ACC112 (cell line): ENCODE data around the gene ITPKB.

Source experiments
- H2AFZ ChIP-seq: fragments of 200-600 bp; sonication (generic); one replicate; pipeline ENCODE4 v1.6.0; 2017; ENCODE audit warnings: antibody characterized with exemption, low read length; ENCODE audit not compliant: unreplicated experiment
- H3K27ac ChIP-seq: fragments of 200-600 bp; sonication (generic); 2 replicates; pipeline ENCODE4 v1.5.1; 2014; ENCODE audit warnings: low read depth, mild to moderate bottlenecking, antibody characterized with exemption, low read length, moderate library complexity
- H3K27me3 ChIP-seq: fragments of 200-600 bp; sonication (generic); 2 replicates; pipeline ENCODE4 v1.6.1; 2014; ENCODE audit warnings: mild to moderate bottlenecking, antibody characterized with exemption, low read length, moderate library complexity, mixed read lengths; ENCODE audit not compliant: insufficient read depth
- H3K36me3 ChIP-seq: fragments of 200-600 bp; sonication (generic); 2 replicates; pipeline ENCODE4 v1.6.1; 2016; ENCODE audit warnings: mild to moderate bottlenecking, antibody characterized with exemption, low read length, moderate library complexity, mixed read lengths; ENCODE audit not compliant: insufficient read depth
- H3K4me1 ChIP-seq: fragments of 200-600 bp; sonication (generic); one replicate; pipeline ENCODE4 v1.6.1; 2016; ENCODE audit warnings: low read length, mixed read lengths; ENCODE audit not compliant: insufficient read depth, unreplicated experiment, control insufficient read depth
- H3K4me3 ChIP-seq: fragments of 200-600 bp; sonication (generic); 2 replicates; pipeline ENCODE4 v1.5.1; 2014; ENCODE audit warnings: mild to moderate bottlenecking, low read depth, low read length
- H3K79me2 ChIP-seq: fragments of 200-600 bp; sonication (generic); one replicate; pipeline ENCODE4 v1.6.0; 2016; ENCODE audit warnings: low read length; ENCODE audit not compliant: control insufficient read depth, unreplicated experiment, insufficient read depth

Gene ITPKB

GRCh38 chr1:226691247-226691646 lies 47.8 kb downstream of the ITPKB start:
- Histone ChIP-seq H3K36me3 (no peaks in the 10 kb centered on the region), H3K4me3 (no peak overlapping the region), H3K79me2 (no peaks in the 10 kb centered on the region), H3K4me1 (no peaks in the 10 kb centered on the region), H3K27ac (no peak overlapping the region), H2AFZ (no peak overlapping the region), H3K27me3 (no peaks in the 10 kb centered on the region)

GRCh38 chr1:226690460-226690982 lies 48.6 kb downstream of the ITPKB start:
- H2AFZ ChIP-seq: no peak overlapping the region
- H3K4me1 ChIP-seq: no peaks in the 10 kb centered on the region
- no peaks in the 10 kb centered on the region for H3K27me3 ChIP-seq
- H3K36me3 ChIP-seq: no peaks in the 10 kb centered on the region
- no peak overlapping the region for H3K4me3 ChIP-seq
- H3K27ac ChIP-seq: no peak overlapping the region
- H3K79me2 ChIP-seq: no peaks in the 10 kb centered on the region

- H3K4me1 ChIP-seq: no peaks in the 10 kb centered on the region
- H2AFZ ChIP-seq: no peak overlapping the region
- no peaks in the 10 kb centered on the region for H3K36me3 ChIP-seq
- no peak overlapping the region for H3K27ac ChIP-seq
- no peaks in the 10 kb centered on the region for H3K79me2 ChIP-seq
- no peak overlapping the region for H3K4me3 ChIP-seq
- H3K27me3 ChIP-seq: no peaks in the 10 kb centered on the region
These were observed 50.3 kb downstream of the ITPKB start for GRCh38 chr1:226688808-226689207.

- Histone ChIP-seq H3K27ac (no peak overlapping the region), H3K27me3 (no peaks in the 10 kb centered on the region), H3K36me3 (no peaks in the 10 kb centered on the region), H3K79me2 (no peaks in the 10 kb centered on the region), H3K4me3 (no peak overlapping the region), H3K4me1 (no peaks in the 10 kb centered on the region), H2AFZ (no peak overlapping the region)
These were observed 50.9 kb downstream of the ITPKB start for GRCh38 chr1:226688056-226688748.

- H3K27ac ChIP-seq: no peak overlapping the region
- no peak overlapping the region for H2AFZ ChIP-seq
- H3K4me3 ChIP-seq: no peak overlapping the region
These were observed 51.7 kb downstream of the ITPKB start for GRCh38 chr1:226687426-226687825.

GRCh38 chr1:226686440-226687425 lies 52.3 kb downstream of the ITPKB start:
- no peak overlapping the region for H3K27ac ChIP-seq
- H3K79me2 ChIP-seq: no peaks in the 10 kb centered on the region
- H3K27me3 ChIP-seq: no peaks in the 10 kb centered on the region
- H3K4me3 ChIP-seq: no peak overlapping the region
- no peaks in the 10 kb centered on the region for H3K4me1 ChIP-seq
- no peak overlapping the region for H2AFZ ChIP-seq
- no peaks in the 10 kb centered on the region for H3K36me3 ChIP-seq

More at GRCh38 chr1:226687426-226687825, 51.7 kb downstream of the ITPKB start:
- Histone ChIP-seq H3K4me1 (no peaks in the 10 kb centered on the region), H3K36me3 (no peaks in the 10 kb centered on the region), H3K79me2 (no peaks in the 10 kb centered on the region), H3K27me3 (no peaks in the 10 kb centered on the region)

GRCh38 chr1:226685196-226685820 lies 53.8 kb downstream of the ITPKB start:
- Histone ChIP-seq H3K79me2 (no peaks in the 10 kb centered on the region), H3K4me1 (peaks cover 5% of the 10 kb centered on the region), H3K27ac (no peak overlapping the region), H3K36me3 (no peaks in the 10 kb centered on the region), H3K4me3 (no peak overlapping the region), H2AFZ (no peak overlapping the region), H3K27me3 (no peaks in the 10 kb centered on the region)

GRCh38 chr1:226684026-226684425 lies 55.1 kb downstream of the ITPKB start:
- Histone ChIP-seq H3K79me2 (no peaks in the 10 kb centered on the region), H3K4me3 (no peak overlapping the region), H3K4me1 (peaks cover 7% of the 10 kb centered on the region), H3K27me3 (no peaks in the 10 kb centered on the region), H2AFZ (no peak overlapping the region), H3K36me3 (no peaks in the 10 kb centered on the region), H3K27ac (no peak overlapping the region)

- Histone ChIP-seq H3K4me3 (no peak overlapping the region), H3K27ac (no peak overlapping the region), H3K27me3 (no peaks in the 10 kb centered on the region), H3K79me2 (no peaks in the 10 kb centered on the region), H3K36me3 (no peaks in the 10 kb centered on the region), H3K4me1 (peaks cover 7% of the 10 kb centered on the region), H2AFZ (no peak overlapping the region)
These were observed 55.9 kb downstream of the ITPKB start for GRCh38 chr1:226682871-226683814.
